A673 (cell line): ENCODE results near the gene IFITM1.

Source experiments
- CTCF ChIP-seq: fragments of 300-800, 200-600 bp; sonication (generic); conservative IDR thresholded peaks from 2 replicates; pipeline ENCODE4 v1.5.1; 2017; ENCODE audit warnings: low read depth, mild to moderate bottlenecking, antibody characterized with exemption, low read length, moderate library complexity, mixed read lengths
- EZH2 ChIP-seq: fragments of 200-600 bp; sonication (generic); IDR thresholded peaks from 2 replicates; pipeline ENCODE4 v1.6.1; 2017; ENCODE audit warnings: borderline replicate concordance, low read depth, mild to moderate bottlenecking, mixed read lengths, antibody characterized with exemption, low read length; ENCODE audit not compliant: poor library complexity, severe bottlenecking

- TF ChIP-seq CTCF (no peak), EZH2 (no peak)
Observed at GRCh38 chr11:315051-315481, 1.2 kb downstream of the IFITM1 start.
